Embryonic facial prominence (tissue), 1 donor: ENCODE measurements around the gene ADGRF4.
"Not testable (repeated sequence)": the region's sequence is repeated elsewhere in the genome, so short reads cannot be mapped to it uniquely, and the experiment has no call there.

Experiments used
- DNase-seq: peaks from one replicate; pipeline ENCODE4 v3.0.0-alpha.2; 2016; ENCODE audit errors: extremely low spot score

Gene ADGRF4

DNA sequence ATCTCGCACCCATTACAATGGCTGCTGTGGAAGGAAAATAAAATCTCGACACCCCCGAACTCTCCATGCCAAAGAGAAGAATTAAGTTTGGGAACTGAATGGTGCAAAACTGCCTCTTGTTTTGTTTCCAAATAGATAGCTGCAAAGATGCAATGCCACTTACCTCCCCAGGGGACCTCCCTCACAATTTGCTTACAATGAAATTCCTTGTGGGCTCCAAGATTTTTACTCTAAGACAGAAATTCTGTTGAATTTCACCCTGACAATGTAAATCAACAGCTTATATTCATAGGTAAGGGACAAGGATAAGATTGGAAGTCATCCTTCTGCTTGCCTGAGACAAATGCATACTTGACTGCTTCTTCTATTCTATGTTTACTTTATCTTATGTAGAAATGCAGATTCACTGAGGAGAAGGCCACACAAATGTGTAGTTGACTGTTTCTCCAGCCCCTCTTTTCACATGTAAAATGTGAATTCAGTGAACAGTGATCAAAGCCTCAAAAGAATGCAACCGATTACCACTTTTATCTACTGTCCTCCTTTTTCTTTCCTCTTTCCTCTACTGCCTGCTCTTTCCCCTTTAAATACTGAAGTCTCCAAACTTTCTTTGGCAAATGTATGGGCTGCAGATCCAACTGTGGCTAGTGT, 36.6 kb downstream of the ADGRF4 start:
- DNase-seq, result peak; percentile 24

DNA sequence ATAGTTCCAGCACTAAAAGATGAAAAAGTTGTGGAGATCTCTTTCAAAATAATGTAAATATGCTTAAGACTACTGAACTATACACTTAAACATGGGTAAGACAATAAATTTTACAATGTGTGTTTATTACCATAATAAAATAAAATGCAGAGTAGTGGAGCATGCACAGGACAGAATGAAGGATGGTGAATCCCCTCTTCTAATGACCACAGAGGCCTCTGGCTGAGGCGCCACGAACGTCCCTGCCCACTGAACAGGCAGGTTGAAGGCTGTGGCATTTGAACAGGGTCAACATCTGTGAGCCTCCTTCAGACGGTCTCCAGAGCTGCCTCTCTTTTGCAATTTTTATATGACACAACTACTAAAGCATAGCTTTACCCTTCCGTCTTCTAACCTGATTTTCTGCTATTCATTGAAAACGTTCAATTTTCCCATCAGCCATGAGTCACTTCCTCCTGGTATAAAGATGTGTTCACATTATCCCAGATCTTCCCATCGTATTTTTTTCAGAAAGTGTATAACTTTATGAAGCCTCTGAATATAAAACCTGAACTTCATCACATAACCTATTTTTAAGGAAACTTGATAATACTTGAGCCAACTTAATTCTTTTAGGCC, 37.8 kb downstream of the ADGRF4 start:
- no peak for DNase-seq

DNA sequence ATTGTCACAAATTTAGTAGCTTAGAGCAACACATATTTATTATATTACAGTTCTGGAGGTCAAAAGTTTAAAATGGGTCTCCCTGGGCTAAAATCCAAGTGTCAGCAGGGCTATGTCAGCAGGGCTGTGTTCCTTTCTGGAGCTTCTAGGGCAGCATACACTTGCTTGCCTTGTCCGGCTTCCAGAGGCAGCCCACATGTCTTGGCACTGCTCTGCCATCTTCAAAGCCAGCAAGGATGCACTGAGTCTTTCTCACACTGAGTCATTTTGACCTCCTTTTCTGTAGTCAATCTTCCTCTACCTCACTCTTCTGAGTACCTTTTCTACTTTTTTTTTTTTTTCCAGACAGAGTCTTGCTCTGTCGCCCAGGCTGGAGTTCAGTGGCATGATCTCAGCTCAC, 39.0 kb downstream of the ADGRF4 start:
- DNase-seq, result no peak

DNA sequence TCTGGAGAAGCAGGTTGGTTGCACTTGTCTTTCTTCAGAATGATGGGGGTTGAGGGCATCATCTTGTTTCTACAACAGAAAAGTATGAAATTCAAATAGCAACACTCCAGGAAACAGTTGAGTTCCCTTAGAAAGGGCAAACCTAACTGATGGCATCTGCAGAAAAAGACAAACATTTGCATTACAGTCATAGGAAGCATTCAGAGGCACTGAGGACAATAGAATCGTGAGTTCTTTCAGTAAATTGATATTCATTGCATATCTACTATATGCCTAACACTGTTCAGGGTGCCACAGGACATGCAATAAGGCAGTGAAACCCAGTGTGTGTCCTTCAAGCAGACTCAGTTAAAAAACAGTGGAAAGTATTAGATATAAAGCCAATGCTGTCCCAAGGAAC, 42.3 kb downstream of the ADGRF4 start:
- no peak for DNase-seq

DNA sequence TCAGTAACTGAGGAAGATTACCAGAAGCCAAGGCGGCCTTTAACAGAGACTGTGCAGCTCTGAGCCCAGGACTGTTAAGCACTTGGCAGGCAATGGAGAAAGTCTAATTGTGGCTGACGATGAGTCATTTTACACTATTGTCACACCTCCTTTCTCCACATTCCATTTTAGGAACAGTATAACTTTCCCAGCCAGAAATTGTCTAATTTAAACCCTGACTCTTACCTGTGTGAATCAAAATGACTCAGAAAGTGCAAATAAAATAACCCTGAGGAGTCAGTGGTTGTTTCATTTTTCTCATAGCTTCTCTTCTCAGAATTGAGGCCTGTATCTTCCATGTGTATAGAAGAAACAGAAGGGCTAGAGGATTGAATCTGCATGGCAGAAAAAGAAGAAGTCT, 43.4 kb downstream of the ADGRF4 start:
- DNase-seq, result no peak

DNA sequence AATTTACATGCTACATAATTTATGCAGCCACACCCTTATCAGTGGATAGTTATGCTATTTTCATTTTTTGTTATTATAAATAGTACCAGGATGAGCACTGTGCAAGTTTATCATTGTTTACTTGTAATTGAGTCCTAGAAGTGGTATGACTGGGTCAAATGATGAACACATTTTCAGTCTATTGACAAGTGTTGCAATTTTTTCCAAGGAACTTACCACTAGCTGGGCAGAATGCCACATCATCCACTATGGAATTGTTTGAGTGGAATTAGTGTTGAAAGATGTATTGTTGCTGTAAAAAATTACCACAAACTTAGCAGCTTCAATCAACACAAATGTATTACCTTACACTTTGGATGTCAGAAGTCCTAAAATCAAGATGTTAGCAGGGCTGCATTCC, 45.4 kb downstream of the ADGRF4 start:
- no peak for DNase-seq

DNA sequence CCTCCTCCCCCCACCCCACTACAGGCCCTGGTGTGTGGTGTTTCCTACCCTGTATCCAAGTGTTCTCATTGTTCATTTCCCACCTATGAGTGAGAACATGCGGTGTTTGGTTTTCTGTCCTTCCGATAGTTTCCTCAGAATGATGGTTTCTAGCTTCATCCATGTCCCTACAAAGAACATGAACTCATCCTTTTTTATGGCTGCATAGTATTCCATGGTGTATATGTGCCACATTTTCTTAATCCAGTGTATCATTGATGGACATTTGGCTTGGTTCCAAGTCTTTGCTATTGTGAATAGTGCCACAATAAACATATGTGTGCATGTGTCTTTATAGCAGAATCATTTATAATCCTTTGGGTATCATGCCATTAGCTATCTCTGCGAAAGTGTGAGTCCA, 46.9 kb downstream of the ADGRF4 start:
- not testable (repeated sequence) for DNase-seq

DNA sequence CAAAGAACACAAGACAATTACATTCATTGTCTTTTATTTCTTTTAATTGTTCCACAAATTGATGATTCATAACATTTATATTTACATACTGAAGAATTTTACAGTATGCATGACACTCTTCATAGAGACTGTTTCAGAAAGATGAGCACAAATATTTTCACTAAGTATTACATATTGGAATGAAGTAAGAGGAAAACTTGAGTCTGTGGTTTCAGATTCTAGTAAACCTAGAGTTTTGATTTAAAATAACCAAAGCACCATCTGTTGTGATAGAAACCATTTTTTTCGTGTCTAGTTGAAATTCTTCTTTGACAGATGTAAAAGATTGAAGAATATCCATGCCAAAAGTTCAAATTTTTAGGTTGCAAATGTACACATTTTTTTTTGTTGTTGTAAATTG, 51.4 kb downstream of the ADGRF4 start:
- no peak for DNase-seq

DNA sequence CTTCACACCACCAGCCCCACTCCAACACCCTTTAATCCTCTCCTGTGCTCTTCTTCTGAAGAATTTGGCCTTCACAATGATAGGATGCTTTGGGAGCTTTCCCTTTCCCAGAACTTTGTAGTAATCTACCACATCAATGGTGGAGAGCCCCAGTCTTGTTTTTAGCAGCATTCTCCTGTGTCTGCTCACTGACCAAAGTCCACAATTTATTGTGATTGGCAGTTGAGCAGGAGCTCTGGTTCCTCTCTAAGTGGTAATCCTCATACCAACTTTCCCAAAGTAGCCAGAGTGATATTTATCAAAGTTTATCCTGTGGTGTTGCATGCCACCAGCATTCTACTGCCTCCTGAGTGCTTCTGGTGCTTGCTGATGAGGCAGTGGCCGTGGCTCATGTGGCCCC, 54.4 kb downstream of the ADGRF4 start:
- DNase-seq, result no peak

DNA sequence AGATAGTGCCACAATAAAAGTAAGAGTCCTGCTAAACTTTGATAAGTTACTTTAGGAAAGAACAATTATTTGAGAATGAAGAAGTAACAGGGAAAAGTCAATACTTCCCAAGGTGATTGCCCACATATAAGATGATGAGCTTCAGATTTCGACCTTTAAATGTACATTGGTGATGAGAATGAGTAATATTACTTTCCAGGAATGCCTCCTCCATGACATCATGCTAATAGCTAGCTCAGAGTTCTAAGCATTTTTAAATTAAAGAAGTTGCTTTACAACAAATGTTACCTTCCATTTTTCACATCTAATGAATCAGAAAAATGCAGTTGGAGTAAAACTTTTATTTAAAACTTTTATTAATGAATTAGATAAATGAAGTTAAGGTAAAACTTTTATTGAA, 61.0 kb downstream of the ADGRF4 start:
- DNase-seq, result no peak

DNA sequence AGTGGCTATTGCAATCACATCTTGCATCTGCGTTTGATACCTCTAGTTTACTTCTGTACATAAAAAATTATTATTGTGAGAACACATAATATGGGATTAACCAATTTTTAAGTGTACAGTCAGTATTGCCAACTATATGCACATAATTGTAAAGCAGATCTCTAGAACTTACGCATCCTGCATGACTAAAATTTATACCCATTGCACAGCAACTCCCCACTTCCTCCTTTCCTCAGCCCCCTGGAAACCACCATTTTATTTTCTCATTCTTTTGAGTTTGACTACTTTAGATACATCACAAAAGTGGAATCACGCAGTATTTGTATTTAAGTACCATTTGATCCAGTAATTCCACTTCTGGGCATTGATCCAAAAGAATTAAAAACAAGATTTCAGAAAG, 64.1 kb downstream of the ADGRF4 start:
- DNase-seq, result no peak

DNA sequence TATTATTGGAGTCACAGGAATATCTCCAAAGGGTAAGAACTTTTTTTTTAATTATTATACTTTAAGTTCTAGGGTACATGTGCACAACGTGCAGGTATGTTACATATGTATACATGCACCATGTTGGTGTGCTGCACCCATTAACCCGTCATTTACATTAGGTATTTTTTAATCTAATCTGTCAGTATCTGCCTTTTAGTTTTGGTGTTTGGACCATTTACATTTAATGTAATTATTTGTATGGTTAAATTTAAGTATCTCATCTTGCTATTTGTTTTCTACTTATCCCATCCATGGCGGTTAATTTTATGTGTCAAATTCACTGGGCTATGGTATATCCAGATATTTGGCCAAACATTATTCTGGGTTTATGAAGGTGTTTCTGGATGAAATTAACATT, 68.1 kb downstream of the ADGRF4 start:
- no peak for DNase-seq

DNA sequence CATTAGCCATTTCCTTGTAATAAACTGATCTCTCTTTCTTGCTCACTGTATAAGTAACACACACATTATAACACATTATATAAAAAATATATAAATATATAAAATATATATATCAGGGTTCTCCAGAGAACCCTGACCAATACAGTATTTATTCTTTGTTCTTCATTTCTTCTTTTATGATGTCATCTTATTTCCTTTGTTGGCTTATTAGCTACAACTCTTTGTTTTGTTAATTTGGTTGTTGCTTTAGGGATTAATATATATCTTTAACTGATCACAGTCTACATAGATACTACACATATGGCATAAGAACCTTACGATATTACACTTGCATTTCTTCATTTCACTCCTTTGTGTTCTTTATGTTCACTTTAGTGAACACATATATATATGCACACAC, 68.7 kb downstream of the ADGRF4 start:
- no peak for DNase-seq

DNA sequence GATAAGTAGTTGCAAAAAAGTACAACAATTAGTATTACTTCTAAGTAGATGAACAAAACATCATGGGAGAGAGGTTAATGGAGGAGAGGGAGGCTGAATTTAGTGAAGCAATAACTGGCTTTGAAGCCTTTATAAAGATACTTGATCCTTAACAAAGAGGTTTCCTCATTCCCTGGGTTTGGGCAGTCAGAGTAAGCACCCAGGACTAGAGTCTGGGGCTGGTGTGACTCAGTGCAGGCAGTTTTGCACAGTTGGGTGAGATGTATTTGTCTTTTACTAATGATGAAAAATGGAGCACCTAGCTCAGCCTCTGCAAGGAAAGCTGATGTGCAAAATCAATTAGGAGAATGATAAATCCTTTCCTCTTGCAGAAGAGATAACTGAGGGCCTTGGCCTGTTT, 71.6 kb downstream of the ADGRF4 start:
- DNase-seq, result no peak
